ENCODE data around the gene ZBTB6.
"Not testable (repeated sequence)": the region's sequence is repeated elsewhere in the genome, so short reads cannot be mapped to it uniquely, and the experiment has no call there.

The ZBTB6 gene

GRCh38 chr9:122923947-122924346 is 10.8 kb upstream of the ZBTB6 start:
- no peak for DNase-seq (ENCODE audit: low spot score)

- no peak for DNase-seq (ENCODE audit: low spot score)
Observed at GRCh38 chr9:122922713-122923112, 9.6 kb upstream of the ZBTB6 start.

GRCh38 chr9:122918310-122918709 is 5.2 kb upstream of the ZBTB6 start:
- no peak for DNase-seq (ENCODE audit: low spot score)

GRCh38 chr9:122912671-122912963 is 506 bp downstream of the ZBTB6 start:
- DNase-seq (ENCODE audit: low spot score), result no peak

- not testable (repeated sequence) for DNase-seq (ENCODE audit: low spot score)
Observed at GRCh38 chr9:122906122-122906521, 7.0 kb downstream of the ZBTB6 start.

- DNase-seq (ENCODE audit: low spot score), result peak; percentile 98
Observed at GRCh38 chr9:122904823-122905710, 8.1 kb downstream of the ZBTB6 start, which contains the start of gene RC3H2. Gene RC3H2, minus strand, starts transcription at chr9:122905359. Its CDS starts 7,850 bp downstream, at chr9:122897509.

GRCh38 chr9:122904466-122904822 is 8.7 kb downstream of the ZBTB6 start:
- DNase-seq (ENCODE audit: low spot score), result peak; percentile 12

- peak; percentile 18 for DNase-seq (ENCODE audit: low spot score)
Observed at GRCh38 chr9:122900791-122901190, 12.3 kb downstream of the ZBTB6 start.

GRCh38 chr9:122897969-122898368 is 15.2 kb downstream of the ZBTB6 start:
- no peak for DNase-seq (ENCODE audit: low spot score)

GRCh38 chr9:122888480-122888879 is 24.6 kb downstream of the ZBTB6 start:
- no peak for DNase-seq (ENCODE audit: low spot score)

GRCh38 chr9:122883125-122883524 is 30.0 kb downstream of the ZBTB6 start:
- DNase-seq (ENCODE audit: low spot score), result no peak

- no peak for DNase-seq (ENCODE audit: low spot score)
Observed at GRCh38 chr9:122879443-122879842, 33.7 kb downstream of the ZBTB6 start.

- DNase-seq (ENCODE audit: low spot score), result no peak
Observed at GRCh38 chr9:122875523-122875922, 37.6 kb downstream of the ZBTB6 start.

- not testable (repeated sequence) for DNase-seq (ENCODE audit: low spot score)
Observed at GRCh38 chr9:122867276-122867675, 45.8 kb downstream of the ZBTB6 start.

GRCh38 chr9:122866079-122866478 is 47.0 kb downstream of the ZBTB6 start:
- DNase-seq (ENCODE audit: low spot score), result no peak

GRCh38 chr9:122865300-122865699 is 47.8 kb downstream of the ZBTB6 start:
- DNase-seq (ENCODE audit: low spot score), result no peak

GRCh38 chr9:122863407-122863806 is 49.7 kb downstream of the ZBTB6 start:
- no peak for DNase-seq (ENCODE audit: low spot score)

- DNase-seq (ENCODE audit: low spot score), result no peak
Observed at GRCh38 chr9:122860319-122861142, 52.6 kb downstream of the ZBTB6 start.

Measured in CD4-positive, alpha-beta T cell treated with Interleukin-15 for 4 hours (primary cell).